GM23338 (cell line): ENCODE data around the gene TOM1L2. TPM values are rescaled to one million over a fixed set of nuclear protein-coding genes. Genes with fewer than 3 reads are reported as not detected.

Experiments
- ATAC-seq: fragments of 200-7000 bp; cut with Tn5 transposase; 3 replicates; pipeline ENCODE4 v1.9.1; 2020
- DNase-seq: peaks from one replicate; pipeline ENCODE4 v3.0.0-alpha.2; 2015; ENCODE audit warnings: low spot score
- H2AFZ ChIP-seq: fragments of 200-600 bp; sonication (generic); 2 replicates; pipeline ENCODE4 v1.8.0; 2016; ENCODE audit warnings: antibody characterized with exemption, mild to moderate bottlenecking, moderate library complexity
- H3F3A ChIP-seq: fragments of 200-600 bp; sonication (generic); replicated peaks from 2 replicates; pipeline ENCODE4 v1.8.0; 2017; ENCODE audit warnings: antibody characterized with exemption, mixed run types, low read depth
- H3K27ac ChIP-seq: fragments of 200-600 bp; sonication (generic); 2 replicates; pipeline ENCODE4 v1.6.1; 2016; ENCODE audit warnings: low read depth
- H3K27me3 ChIP-seq: fragments of 200-600 bp; sonication (generic); 2 replicates; pipeline ENCODE4 v1.8.0; 2016; ENCODE audit warnings: mild to moderate bottlenecking, mixed run types, moderate library complexity; ENCODE audit not compliant: insufficient read depth
- H3K36me3 ChIP-seq: fragments of 200-600 bp; sonication (generic); 2 replicates; pipeline ENCODE4 v1.8.0; 2016; ENCODE audit warnings: mild to moderate bottlenecking; ENCODE audit not compliant: insufficient read depth
- H3K4me1 ChIP-seq: fragments of 200-600 bp; sonication (generic); 2 replicates; pipeline ENCODE4 v1.8.0; 2016; ENCODE audit warnings: mild to moderate bottlenecking, moderate library complexity; ENCODE audit not compliant: insufficient read depth
- H3K4me2 ChIP-seq: fragments of 200-600 bp; sonication (generic); 2 replicates; pipeline ENCODE4 v1.7.1; 2017; ENCODE audit warnings: mixed run types
- H3K4me3 ChIP-seq: fragments of 200-600 bp; sonication (generic); 2 replicates; pipeline ENCODE4 v1.6.1; 2016; ENCODE audit warnings: mixed run types
- H3K79me2 ChIP-seq: fragments of 200-600 bp; sonication (generic); replicated peaks from 2 replicates; pipeline ENCODE4 v1.8.0; 2017; ENCODE audit warnings: mild to moderate bottlenecking; ENCODE audit not compliant: insufficient read depth
- H3K9me2 ChIP-seq: fragments of 200-600 bp; sonication (generic); 2 replicates; pipeline ENCODE4 v1.8.0; 2017; ENCODE audit not compliant: insufficient read depth
- H4K20me1 ChIP-seq: fragments of 200-600 bp; sonication (generic); replicated peaks from 2 replicates; pipeline ENCODE4 v1.8.0; 2017; ENCODE audit warnings: mild to moderate bottlenecking; ENCODE audit not compliant: insufficient read depth
- H3K27ac Mint-ChIP-seq: 2 replicates; pipeline ENCODE4 v1.8.0; 2020; ENCODE audit warnings: inconsistent platforms, mild to moderate bottlenecking, moderate library complexity, mixed read lengths
- H3K27me3 Mint-ChIP-seq: 3 replicates; pipeline ENCODE4 v1.8.0; 2022; ENCODE audit warnings: low read depth, mild to moderate bottlenecking, moderate library complexity, mixed read lengths, inconsistent platforms; ENCODE audit not compliant: insufficient read depth, poor library complexity
- H3K36me3 Mint-ChIP-seq: 3 replicates; pipeline ENCODE4 v1.8.0; 2021; ENCODE audit warnings: low read depth, mild to moderate bottlenecking, inconsistent platforms, moderate library complexity, mixed read lengths
- H3K4me1 Mint-ChIP-seq: 3 replicates; pipeline ENCODE4 v1.8.0; 2020; ENCODE audit warnings: mild to moderate bottlenecking, inconsistent platforms, mixed read lengths
- H3K4me3 Mint-ChIP-seq: 3 replicates; pipeline ENCODE4 v1.8.0; 2021; ENCODE audit warnings: moderate library complexity, mild to moderate bottlenecking, inconsistent platforms, mixed read lengths
- H3K9me3 Mint-ChIP-seq: 3 replicates; pipeline ENCODE4 v1.8.0; 2020; ENCODE audit warnings: moderate library complexity, mild to moderate bottlenecking, inconsistent platforms, mixed read lengths
- EZH2phosphoT487 ChIP-seq: fragments of 200-600 bp; sonication (generic); IDR thresholded peaks from one replicate; pipeline ENCODE4 v1.8.1; 2018; ENCODE audit warnings: antibody characterized with exemption; ENCODE audit not compliant: unreplicated experiment
- STAT1 ChIP-seq: IDR thresholded peaks from one replicate; pipeline ENCODE4 v1.6.1; 2016; ENCODE audit warnings: antibody characterized with exemption; ENCODE audit not compliant: unreplicated experiment
- polyA plus RNA-seq: library from polyadenylated mRNA; unstranded; fragments of >200 nt; fragmentation: Nextera tagmentation; extraction: Ambion mirVana; gene quantifications from 2 replicates; pipeline ENCODE4 v1.2.1, GENCODE V29; 2016
- total RNA-seq: library from RNA; depleted of rRNA; stranded (reverse); fragments of >200 nt; shearing (Covaris generic); gene quantifications from 2 replicates; pipeline ENCODE4 v1.2.3, GENCODE V29; 2014
- TF ChIP-seq, protein P1 (sequence below): fragments of 250-450 bp; sonication (Bioruptor Pico); IDR thresholded peaks from 2 replicates; pipeline ENCODE4 v1.5.0; 2020; ENCODE audit warnings: mild to moderate bottlenecking, moderate library complexity
- TF ChIP-seq, protein P2 (sequence below): IDR thresholded peaks from 2 replicates; pipeline ENCODE4 v1.6.1; 2016; ENCODE audit warnings: antibody characterized with exemption

The TOM1L2 gene
- total and polyA plus RNA-seq, 2 experiments from 2014 or later = 3.3 TPM

DNA sequence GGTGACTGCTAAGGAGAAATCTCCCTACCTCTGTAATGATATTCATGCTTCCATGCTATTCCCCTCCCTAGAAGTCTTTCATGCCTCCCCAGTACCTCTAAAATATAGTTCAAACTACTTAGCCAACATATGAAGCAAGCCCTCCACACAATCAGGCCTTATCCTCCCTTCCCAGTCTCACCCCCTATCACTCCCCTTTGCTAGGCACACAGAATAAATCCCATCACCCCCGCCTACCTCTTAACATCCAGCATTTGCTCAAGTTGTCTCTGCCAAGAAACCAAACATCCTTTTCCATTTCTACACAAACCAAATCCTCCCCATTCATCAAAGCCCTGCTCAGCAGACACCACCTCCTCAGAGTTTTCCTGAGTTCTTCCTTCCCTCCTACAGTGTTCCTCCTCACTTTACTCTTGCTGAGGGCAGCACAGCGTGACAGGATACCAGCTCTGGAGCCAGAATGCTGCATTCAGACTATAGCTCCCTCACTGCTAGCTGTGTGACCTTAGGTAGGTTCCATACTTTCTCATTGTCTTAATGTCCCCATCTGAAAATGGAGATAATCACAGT lies 7.0 kb downstream of the TOM1L2 start (continued):
- TF ChIP-seq, protein P1, sequence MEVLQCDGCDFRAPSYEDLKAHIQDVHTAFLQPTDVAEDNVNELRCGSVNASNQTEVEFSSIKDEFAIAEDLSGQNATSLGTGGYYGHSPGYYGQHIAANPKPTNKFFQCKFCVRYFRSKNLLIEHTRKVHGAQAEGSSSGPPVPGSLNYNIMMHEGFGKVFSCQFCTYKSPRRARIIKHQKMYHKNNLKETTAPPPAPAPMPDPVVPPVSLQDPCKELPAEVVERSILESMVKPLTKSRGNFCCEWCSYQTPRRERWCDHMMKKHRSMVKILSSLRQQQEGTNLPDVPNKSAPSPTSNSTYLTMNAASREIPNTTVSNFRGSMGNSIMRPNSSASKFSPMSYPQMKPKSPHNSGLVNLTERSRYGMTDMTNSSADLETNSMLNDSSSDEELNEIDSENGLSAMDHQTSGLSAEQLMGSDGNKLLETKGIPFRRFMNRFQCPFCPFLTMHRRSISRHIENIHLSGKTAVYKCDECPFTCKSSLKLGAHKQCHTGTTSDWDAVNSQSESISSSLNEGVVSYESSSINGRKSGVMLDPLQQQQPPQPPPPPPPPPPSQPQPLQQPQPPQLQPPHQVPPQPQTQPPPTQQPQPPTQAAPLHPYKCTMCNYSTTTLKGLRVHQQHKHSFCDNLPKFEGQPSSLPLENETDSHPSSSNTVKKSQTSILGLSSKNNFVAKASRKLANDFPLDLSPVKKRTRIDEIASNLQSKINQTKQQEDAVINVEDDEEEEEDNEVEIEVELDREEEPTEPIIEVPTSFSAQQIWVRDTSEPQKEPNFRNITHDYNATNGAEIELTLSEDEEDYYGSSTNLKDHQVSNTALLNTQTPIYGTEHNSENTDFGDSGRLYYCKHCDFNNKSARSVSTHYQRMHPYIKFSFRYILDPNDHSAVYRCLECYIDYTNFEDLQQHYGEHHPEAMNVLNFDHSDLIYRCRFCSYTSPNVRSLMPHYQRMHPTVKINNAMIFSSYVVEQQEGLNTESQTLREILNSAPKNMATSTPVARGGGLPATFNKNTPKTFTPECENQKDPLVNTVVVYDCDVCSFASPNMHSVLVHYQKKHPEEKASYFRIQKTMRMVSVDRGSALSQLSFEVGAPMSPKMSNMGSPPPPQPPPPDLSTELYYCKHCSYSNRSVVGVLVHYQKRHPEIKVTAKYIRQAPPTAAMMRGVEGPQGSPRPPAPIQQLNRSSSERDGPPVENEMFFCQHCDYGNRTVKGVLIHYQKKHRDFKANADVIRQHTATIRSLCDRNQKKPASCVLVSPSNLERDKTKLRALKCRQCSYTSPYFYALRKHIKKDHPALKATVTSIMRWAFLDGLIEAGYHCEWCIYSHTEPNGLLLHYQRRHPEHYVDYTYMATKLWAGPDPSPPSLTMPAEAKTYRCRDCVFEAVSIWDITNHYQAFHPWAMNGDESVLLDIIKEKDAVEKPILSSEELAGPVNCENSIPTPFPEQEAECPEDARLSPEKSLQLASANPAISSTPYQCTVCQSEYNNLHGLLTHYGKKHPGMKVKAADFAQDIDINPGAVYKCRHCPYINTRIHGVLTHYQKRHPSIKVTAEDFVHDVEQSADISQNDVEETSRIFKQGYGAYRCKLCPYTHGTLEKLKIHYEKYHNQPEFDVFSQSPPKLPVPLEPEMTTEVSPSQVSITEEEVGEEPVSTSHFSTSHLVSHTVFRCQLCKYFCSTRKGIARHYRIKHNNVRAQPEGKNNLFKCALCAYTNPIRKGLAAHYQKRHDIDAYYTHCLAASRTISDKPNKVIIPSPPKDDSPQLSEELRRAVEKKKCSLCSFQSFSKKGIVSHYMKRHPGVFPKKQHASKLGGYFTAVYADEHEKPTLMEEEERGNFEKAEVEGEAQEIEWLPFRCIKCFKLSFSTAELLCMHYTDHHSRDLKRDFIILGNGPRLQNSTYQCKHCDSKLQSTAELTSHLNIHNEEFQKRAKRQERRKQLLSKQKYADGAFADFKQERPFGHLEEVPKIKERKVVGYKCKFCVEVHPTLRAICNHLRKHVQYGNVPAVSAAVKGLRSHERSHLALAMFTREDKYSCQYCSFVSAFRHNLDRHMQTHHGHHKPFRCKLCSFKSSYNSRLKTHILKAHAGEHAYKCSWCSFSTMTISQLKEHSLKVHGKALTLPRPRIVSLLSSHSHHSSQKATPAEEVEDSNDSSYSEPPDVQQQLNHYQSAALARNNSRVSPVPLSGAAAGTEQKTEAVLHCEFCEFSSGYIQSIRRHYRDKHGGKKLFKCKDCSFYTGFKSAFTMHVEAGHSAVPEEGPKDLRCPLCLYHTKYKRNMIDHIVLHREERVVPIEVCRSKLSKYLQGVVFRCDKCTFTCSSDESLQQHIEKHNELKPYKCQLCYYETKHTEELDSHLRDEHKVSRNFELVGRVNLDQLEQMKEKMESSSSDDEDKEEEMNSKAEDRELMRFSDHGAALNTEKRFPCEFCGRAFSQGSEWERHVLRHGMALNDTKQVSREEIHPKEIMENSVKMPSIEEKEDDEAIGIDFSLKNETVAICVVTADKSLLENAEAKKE = no peak

DNA sequence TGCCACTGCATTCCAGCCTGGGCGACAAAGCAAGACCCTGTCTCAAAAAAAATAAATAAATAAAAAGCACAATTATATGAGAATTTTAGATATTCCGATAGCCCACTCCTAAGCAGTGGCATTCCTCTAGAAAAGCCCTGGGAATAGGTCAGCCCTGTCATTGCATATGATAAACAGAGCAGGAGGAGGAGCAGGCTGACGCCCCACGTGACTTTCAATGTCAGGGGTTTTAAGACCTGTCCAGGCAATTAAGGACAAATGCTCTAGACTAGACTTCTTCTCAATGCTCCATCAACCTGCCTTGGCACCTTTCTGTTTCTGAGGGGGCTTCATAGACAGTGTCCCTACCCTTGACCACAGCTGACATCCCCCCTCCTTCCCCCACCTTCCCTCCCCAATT lies 7.5 kb downstream of the TOM1L2 start:
- H3K4me1 Mint-ChIP-seq = peaks cover 5% of the 10 kb centered on the region; the same call in 1 of the 3 replicates
- Histone ChIP-seq H4K20me1 (no peaks in the 10 kb centered on the region), H3K36me3 (no peaks in the 10 kb centered on the region), H2AFZ (no peak overlapping the region), H3K9me2 (no peaks in the 10 kb centered on the region), H3K27me3 (no peaks in the 10 kb centered on the region), H3K4me1 (0 out of 2 replicates have a peak, but pooled peaks cover 2% of the 10 kb centered on the region), H3K4me2 (no peak overlapping the region), H3K4me3 (no peak overlapping the region), H3K27ac (no peak overlapping the region), H3K79me2 (no peaks in the 10 kb centered on the region), H3F3A (no peaks in the 10 kb centered on the region)
- TF ChIP-seq EZH2phosphoT487 (no peak), STAT1 (no peak)
- TF ChIP-seq, protein P2, sequence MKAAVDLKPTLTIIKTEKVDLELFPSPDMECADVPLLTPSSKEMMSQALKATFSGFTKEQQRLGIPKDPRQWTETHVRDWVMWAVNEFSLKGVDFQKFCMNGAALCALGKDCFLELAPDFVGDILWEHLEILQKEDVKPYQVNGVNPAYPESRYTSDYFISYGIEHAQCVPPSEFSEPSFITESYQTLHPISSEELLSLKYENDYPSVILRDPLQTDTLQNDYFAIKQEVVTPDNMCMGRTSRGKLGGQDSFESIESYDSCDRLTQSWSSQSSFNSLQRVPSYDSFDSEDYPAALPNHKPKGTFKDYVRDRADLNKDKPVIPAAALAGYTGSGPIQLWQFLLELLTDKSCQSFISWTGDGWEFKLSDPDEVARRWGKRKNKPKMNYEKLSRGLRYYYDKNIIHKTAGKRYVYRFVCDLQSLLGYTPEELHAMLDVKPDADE = no peak
- DNase-seq (no peak), ATAC-seq (no peak)
- H3K36me3 Mint-ChIP-seq = no peaks in the 10 kb centered on the region
- no peaks in the 10 kb centered on the region for H3K9me3 Mint-ChIP-seq
- no peak overlapping the region for H3K27ac Mint-ChIP-seq
- peaks cover 5% of the 10 kb centered on the region for H3K27me3 Mint-ChIP-seq
- no peak overlapping the region for H3K4me3 Mint-ChIP-seq
